Stimulated activated naive CD8-positive, alpha-beta T cell treated with anti-CD3 and anti-CD28 coated beads, Interleukin-15, amount 100 ng/mL, for 72 hours (primary cell): Measurements from ENCODE around the gene RFTN1.

ENCODE experiments used
- ATAC-seq: fragments of 150-1000 bp; cut with Tn5 transposase; 2 replicates; pipeline ENCODE4 v1.10.0; 2021; ENCODE audit warnings: mild to moderate bottlenecking, moderate library complexity
- DNase-seq, 2 donors: peaks; one replicate each; pipeline ENCODE4 v3.0.0; 2021 to 2022
- H3K27ac Mint-ChIP-seq, 2 donors: one replicate each; pipeline ENCODE4 v1.8.0; 2022; ENCODE audit warnings: mild to moderate bottlenecking in 2 of 2, mixed read lengths in 2 of 2, moderate library complexity in 2 of 2
- H3K27me3 Mint-ChIP-seq: one replicate; pipeline ENCODE4 v1.8.0; 2022; ENCODE audit warnings: mixed read lengths
- H3K4me1 Mint-ChIP-seq: one replicate; pipeline ENCODE4 v1.8.0; 2022; ENCODE audit warnings: mild to moderate bottlenecking, mixed read lengths
- H3K4me3 Mint-ChIP-seq, 2 donors: one replicate each; pipeline ENCODE4 v1.8.0; 2022; ENCODE audit warnings: mild to moderate bottlenecking in 2 of 2, mixed read lengths in 2 of 2, moderate library complexity in 1 of 2
- H3K9me3 Mint-ChIP-seq, 2 donors: one replicate each; pipeline ENCODE4 v1.8.0; 2022; ENCODE audit warnings: mixed read lengths in 2 of 2

RFTN1 gene

GRCh38 chr3:16286751-16287543 is 226.6 kb downstream of the RFTN1 start:
- H3K4me1 Mint-ChIP-seq: peaks cover 64% of the 10 kb centered on the region
- peak; percentile 31 for ATAC-seq
- no peaks in the 10 kb centered on the region for H3K9me3 Mint-ChIP-seq
- peak overlapping the region; percentile 95 to 96 for H3K27ac Mint-ChIP-seq
- H3K27me3 Mint-ChIP-seq: no peaks in the 10 kb centered on the region
- peak overlapping the region; percentile 89 to 95 for H3K4me3 Mint-ChIP-seq
- DNase-seq: no peak

DNA sequence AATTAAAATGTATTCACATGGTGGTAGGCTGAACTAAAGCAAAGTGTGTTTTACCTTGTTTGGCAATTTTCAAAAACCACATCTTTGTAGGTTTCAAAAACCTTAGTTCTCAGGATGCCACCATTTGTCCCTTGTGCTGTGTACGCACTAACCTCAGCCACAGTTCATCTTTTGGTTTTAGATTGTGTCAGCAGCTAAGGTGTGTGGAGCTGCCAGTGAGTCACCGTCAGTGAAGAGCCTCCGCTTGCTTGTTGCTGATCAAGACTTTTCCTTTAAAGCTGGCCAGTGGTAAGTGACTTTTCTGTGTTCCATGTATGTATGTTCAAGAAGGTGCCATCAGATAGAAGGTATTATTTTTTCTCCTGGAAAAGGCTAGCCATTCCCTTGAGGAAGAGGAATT is 227.3 kb downstream of the RFTN1 start:
- Mint-ChIP-seq H3K4me3 (peak overlapping the region; percentile 89 to 95), H3K27me3 (no peaks in the 10 kb centered on the region), H3K27ac (peak overlapping the region; percentile 95 to 96), H3K4me1 (peaks cover 56% of the 10 kb centered on the region), H3K9me3 (no peaks in the 10 kb centered on the region)
- ATAC-seq: peak; percentile 89
- peak; percentile 71 to 81 for DNase-seq

- no peaks in the 10 kb centered on the region for H3K9me3 Mint-ChIP-seq
- no peaks in the 10 kb centered on the region for H3K27me3 Mint-ChIP-seq
- DNase-seq: no peak
- H3K4me1 Mint-ChIP-seq: peaks cover 41% of the 10 kb centered on the region
- H3K27ac Mint-ChIP-seq: peak overlapping the region; percentile 30 to 40
- peak overlapping the region; percentile 44 to 95 for H3K4me3 Mint-ChIP-seq
- ATAC-seq: no peak
Measured at GRCh38 chr3:16284633-16285032, 228.9 kb downstream of the RFTN1 start.

DNA sequence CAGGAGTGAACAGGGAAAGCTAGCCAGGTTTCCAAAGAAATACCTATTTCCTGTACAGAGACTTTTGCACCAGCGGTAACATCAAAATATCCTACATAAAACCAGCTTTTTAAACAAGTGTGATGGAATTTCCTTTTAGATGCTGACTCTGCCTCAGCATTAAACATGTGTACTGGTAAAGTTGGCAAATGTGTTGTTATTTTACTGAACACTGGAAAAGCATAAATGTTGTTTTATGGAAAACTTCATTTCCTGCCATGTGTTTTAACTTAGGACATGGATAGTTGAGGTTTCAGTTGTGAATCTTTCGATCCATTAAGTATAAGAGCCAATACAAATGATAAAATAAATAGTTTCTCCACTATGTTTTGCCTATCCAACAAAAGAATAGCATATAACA is 232.8 kb downstream of the RFTN1 start:
- DNase-seq (no peak), ATAC-seq (no peak)
- H3K9me3 Mint-ChIP-seq: no peaks in the 10 kb centered on the region
- H3K4me1 Mint-ChIP-seq: peaks cover 23% of the 10 kb centered on the region
- H3K4me3 Mint-ChIP-seq: no peak overlapping the region
- H3K27ac Mint-ChIP-seq: no peak overlapping the region
- no peaks in the 10 kb centered on the region for H3K27me3 Mint-ChIP-seq

- H3K4me3 Mint-ChIP-seq: no peak overlapping the region
- no peaks in the 10 kb centered on the region for H3K27me3 Mint-ChIP-seq
- H3K9me3 Mint-ChIP-seq: no peaks in the 10 kb centered on the region
- H3K4me1 Mint-ChIP-seq: peaks cover 12% of the 10 kb centered on the region
- DNase-seq: no peak
- no peak overlapping the region for H3K27ac Mint-ChIP-seq
- no peak for ATAC-seq
Measured at GRCh38 chr3:16279010-16279801, 234.3 kb downstream of the RFTN1 start.

GRCh38 chr3:16277471-16277870 is 236.0 kb downstream of the RFTN1 start:
- Mint-ChIP-seq H3K9me3 (no peaks in the 10 kb centered on the region), H3K4me1 (peaks cover 4% of the 10 kb centered on the region), H3K27me3 (no peaks in the 10 kb centered on the region), H3K4me3 (no peak overlapping the region), H3K27ac (peak overlapping the region; percentile 5 to 14)
- DNase-seq: no peak
- no peak for ATAC-seq

- H3K4me1 Mint-ChIP-seq: peaks cover 1% of the 10 kb centered on the region
- no peaks in the 10 kb centered on the region for H3K27me3 Mint-ChIP-seq
- no peaks in the 10 kb centered on the region for H3K9me3 Mint-ChIP-seq
- ATAC-seq (no peak), DNase-seq (no peak)
- no peak overlapping the region for H3K4me3 Mint-ChIP-seq
- no peak overlapping the region for H3K27ac Mint-ChIP-seq
Measured at GRCh38 chr3:16273867-16274266, 239.6 kb downstream of the RFTN1 start.

GRCh38 chr3:16272588-16272987 is 240.9 kb downstream of the RFTN1 start:
- Mint-ChIP-seq H3K9me3 (no peaks in the 10 kb centered on the region), H3K27ac (no peak overlapping the region), H3K27me3 (no peaks in the 10 kb centered on the region), H3K4me3 (no peak overlapping the region), H3K4me1 (peaks cover 10% of the 10 kb centered on the region)
- ATAC-seq: no peak
- DNase-seq: no peak

DNA sequence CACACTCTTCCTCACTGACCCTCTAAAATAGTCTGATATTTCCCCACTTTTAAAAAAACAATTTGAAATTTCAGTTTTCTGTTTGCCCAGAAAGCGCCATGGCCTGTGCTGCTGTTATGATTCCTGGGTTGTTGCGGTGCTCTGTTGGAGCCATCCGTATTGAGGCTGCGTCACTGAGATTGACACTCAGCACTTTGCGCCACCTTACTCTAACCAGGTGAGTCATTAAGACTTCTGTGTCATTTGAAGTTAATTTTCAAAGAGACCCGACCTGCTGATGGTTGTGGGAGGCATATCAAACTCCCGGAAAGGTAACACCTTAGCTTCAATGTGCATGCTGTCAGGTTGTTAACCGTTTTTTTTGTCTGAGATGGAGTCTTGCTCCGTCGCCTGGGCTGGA is 242.6 kb downstream of the RFTN1 start:
- Mint-ChIP-seq H3K27ac (peak overlapping the region in 1 of 2 donors; percentile 27), H3K4me3 (no peak overlapping the region), H3K27me3 (no peaks in the 10 kb centered on the region), H3K4me1 (peaks cover 22% of the 10 kb centered on the region), H3K9me3 (no peaks in the 10 kb centered on the region)
- DNase-seq (no peak), ATAC-seq (no peak)

DNA sequence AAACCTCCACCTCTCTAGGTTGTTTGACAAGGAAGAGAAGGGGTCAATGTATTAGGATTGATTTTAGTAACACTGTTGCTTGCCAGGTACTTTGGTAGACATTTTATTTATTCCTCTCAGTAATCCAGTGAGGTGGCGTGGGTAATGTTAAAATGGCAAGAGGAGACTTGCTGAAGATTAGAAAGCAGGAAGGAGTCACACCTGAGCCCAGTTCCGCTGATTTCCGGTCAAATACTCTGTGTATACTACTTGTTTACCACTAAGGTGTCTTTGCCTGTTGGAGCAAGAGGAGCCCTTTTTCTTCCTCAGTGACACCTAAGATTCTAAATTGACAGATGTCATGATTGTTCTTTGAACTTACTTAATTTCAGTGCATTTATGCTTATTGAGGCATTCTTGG is 246.8 kb downstream of the RFTN1 start:
- H3K27me3 Mint-ChIP-seq: no peaks in the 10 kb centered on the region
- H3K4me3 Mint-ChIP-seq: peak overlapping the region; percentile 88 to 93
- ATAC-seq (no peak), DNase-seq (no peak)
- H3K4me1 Mint-ChIP-seq: peaks cover 28% of the 10 kb centered on the region
- no peak overlapping the region for H3K27ac Mint-ChIP-seq
- H3K9me3 Mint-ChIP-seq: no peaks in the 10 kb centered on the region
